GM21515 (cell line): Measurements from ENCODE around the gene AKAP8.
"Not testable (repeated sequence)": the region's sequence is repeated elsewhere in the genome, so short reads cannot be mapped to it uniquely, and the experiment has no call there.

ENCODE experiments used
- ATAC-seq: cut with Tn5 transposase; IDR thresholded peaks from one replicate; pipeline ENCODE4 v1.9.1; 2021; ENCODE audit not compliant: unreplicated experiment

AKAP8 gene

GRCh38 chr19:15335992-15336391 is 43.6 kb downstream of the AKAP8 start:
- not testable (repeated sequence) for ATAC-seq

GRCh38 chr19:15332311-15332996 is 47.1 kb downstream of the AKAP8 start, which contains the start of gene BRD4:
BRD4 (minus strand) TSS chr19:15332539; CDS start chr19:15273099, 59,440 bp downstream.
- ATAC-seq = peak; percentile 44

- peak; percentile 33 for ATAC-seq
Observed at GRCh38 chr19:15331419-15332310, 47.9 kb downstream of the AKAP8 start.

- peak; percentile 8 for ATAC-seq
Observed at GRCh38 chr19:15330801-15331418, 48.7 kb downstream of the AKAP8 start.

GRCh38 chr19:15328312-15328711 is 51.3 kb downstream of the AKAP8 start:
- ATAC-seq = no peak

- ATAC-seq = no peak
Observed at GRCh38 chr19:15324791-15325519, 54.6 kb downstream of the AKAP8 start.

- no peak for ATAC-seq
Observed at GRCh38 chr19:15323496-15324235, 55.9 kb downstream of the AKAP8 start.

- ATAC-seq = no peak
Observed at GRCh38 chr19:15321739-15322138, 57.8 kb downstream of the AKAP8 start.

- ATAC-seq = no peak
Observed at GRCh38 chr19:15320116-15320515, 59.5 kb downstream of the AKAP8 start.

GRCh38 chr19:15318241-15318691 is 61.3 kb downstream of the AKAP8 start:
- no peak for ATAC-seq

GRCh38 chr19:15317392-15318071 is 62.1 kb downstream of the AKAP8 start:
- ATAC-seq = no peak

GRCh38 chr19:15316498-15316897 is 63.1 kb downstream of the AKAP8 start:
- ATAC-seq = no peak

- ATAC-seq = no peak
Observed at GRCh38 chr19:15315101-15315500, 64.5 kb downstream of the AKAP8 start.

- ATAC-seq = no peak
Observed at GRCh38 chr19:15313649-15314279, 65.8 kb downstream of the AKAP8 start.

GRCh38 chr19:15307169-15307568 is 72.4 kb downstream of the AKAP8 start:
- no peak for ATAC-seq

- ATAC-seq = no peak
Observed at GRCh38 chr19:15305582-15306334, 73.8 kb downstream of the AKAP8 start.

- ATAC-seq = no peak
Observed at GRCh38 chr19:15304140-15304705, 75.4 kb downstream of the AKAP8 start.
